Brain microvascular endothelial cell (primary cell): Measurements from ENCODE around the gene SYS1.

Experiments used
- DNase-seq: peaks from one replicate; pipeline ENCODE4 v3.0.0-alpha.2; 2020
- H3K27ac ChIP-seq: fragments of 250-450 bp; sonication (Bioruptor Pico); 2 replicates; pipeline ENCODE4 v1.5.1; 2020; ENCODE audit warnings: mild to moderate bottlenecking, moderate library complexity
- H3K27me3 ChIP-seq: fragments of 250-450 bp; sonication (Bioruptor Pico); replicated peaks from 2 replicates; pipeline ENCODE4 v1.5.1; 2020; ENCODE audit warnings: mild to moderate bottlenecking
- H3K36me3 ChIP-seq: fragments of 250-450 bp; sonication (Bioruptor Pico); replicated peaks from 2 replicates; pipeline ENCODE4 v1.5.1; 2020; ENCODE audit warnings: mild to moderate bottlenecking
- H3K4me3 ChIP-seq: 2 replicates; pipeline ENCODE4 v1.5.1; 2011; ENCODE audit warnings: low read depth, mild to moderate bottlenecking, control low read depth, low read length, moderate library complexity
- CTCF ChIP-seq: IDR thresholded peaks from 2 replicates; pipeline ENCODE4 v1.5.1; 2011; ENCODE audit warnings: low read depth, mild to moderate bottlenecking, moderate library complexity, low read length, control low read depth, inconsistent platforms; ENCODE audit errors: missing control alignments
- in situ Hi-C: cut with HindIII; loops from 2 replicates; pipeline ENCODE4 v1.10.0; 2017; ENCODE audit warnings: low sequenced_read_pairs, low pct_ligation_motif_present

Gene SYS1

GRCh38 chr20:45338121-45339030 is 24.6 kb upstream of the SYS1 start:
- no peak for TF ChIP-seq CTCF

GRCh38 chr20:45339084-45339483 is 23.9 kb upstream of the SYS1 start:
- Histone ChIP-seq H3K27me3 (no peaks in the 10 kb centered on the region), H3K4me3 (no peak overlapping the region), H3K36me3 (peaks cover 42% of the 10 kb centered on the region), H3K27ac (no peak overlapping the region)
- no peak for DNase-seq
- in situ Hi-C loops, result no loop called here
- no peak for TF ChIP-seq CTCF

More at GRCh38 chr20:45338121-45339030, 24.6 kb upstream of the SYS1 start:
- Histone ChIP-seq H3K27ac (peak overlapping the region; percentile 90), H3K27me3 (no peaks in the 10 kb centered on the region), H3K4me3 (no peak overlapping the region), H3K36me3 (peaks cover 45% of the 10 kb centered on the region)
- no peak for DNase-seq
- in situ Hi-C loops, result no loop called here

- Histone ChIP-seq H3K27me3 (no peaks in the 10 kb centered on the region), H3K27ac (no peak overlapping the region), H3K36me3 (peaks cover 42% of the 10 kb centered on the region), H3K4me3 (no peak overlapping the region)
- DNase-seq, result no peak
- TF ChIP-seq CTCF, result no peak
- in situ Hi-C loops, result no loop called here
Measured at GRCh38 chr20:45339799-45340198, 23.2 kb upstream of the SYS1 start.

- no peak for DNase-seq
- H3K4me3 ChIP-seq, result no peak overlapping the region
- H3K27me3 ChIP-seq, result no peaks in the 10 kb centered on the region
- H3K36me3 ChIP-seq, result peaks cover 37% of the 10 kb centered on the region
- H3K27ac ChIP-seq, result no peak overlapping the region
- TF ChIP-seq CTCF, result no peak
- in situ Hi-C loops, result no loop called here
Measured at GRCh38 chr20:45340236-45340847, 22.6 kb upstream of the SYS1 start.

GRCh38 chr20:45340951-45341350 is 22.0 kb upstream of the SYS1 start:
- DNase-seq, result no peak
- H3K4me3 ChIP-seq, result no peak overlapping the region
- peaks cover 31% of the 10 kb centered on the region for H3K36me3 ChIP-seq
- no peak for TF ChIP-seq CTCF
- H3K27ac ChIP-seq, result no peak overlapping the region
- no peaks in the 10 kb centered on the region for H3K27me3 ChIP-seq
- in situ Hi-C loops, result no loop called here

GRCh38 chr20:45341579-45341938 is 21.4 kb upstream of the SYS1 start:
- H3K4me3 ChIP-seq, result no peak overlapping the region
- no peak for DNase-seq
- in situ Hi-C loops, result no loop called here
- H3K27me3 ChIP-seq, result no peaks in the 10 kb centered on the region
- TF ChIP-seq CTCF, result no peak
- H3K36me3 ChIP-seq, result peaks cover 29% of the 10 kb centered on the region
- peak overlapping the region; percentile 61 for H3K27ac ChIP-seq
